HG03457 (cell line): ENCODE results near the gene DEFB116.
"Not testable (repeated sequence)": the region's sequence is repeated elsewhere in the genome, so short reads cannot be mapped to it uniquely, and the experiment has no call there.

Experiments
- ATAC-seq: cut with Tn5 transposase; IDR thresholded peaks from one replicate; pipeline ENCODE4 v1.9.1; 2021; ENCODE audit warnings: moderate number of reproducible peaks; ENCODE audit not compliant: unreplicated experiment

Gene DEFB116, protein sequence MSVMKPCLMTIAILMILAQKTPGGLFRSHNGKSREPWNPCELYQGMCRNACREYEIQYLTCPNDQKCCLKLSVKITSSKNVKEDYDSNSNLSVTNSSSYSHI

GRCh38 chr20:31308535-31309162 lies at the start of gene DEFB116:
DEFB116 (minus strand) TSS chr20:31308585; CDS start chr20:31308585, 0 bp downstream.
- ATAC-seq: no peak

- ATAC-seq: no peak
Measured at GRCh38 chr20:31355981-31356380, 47.6 kb upstream of the DEFB116 start.

DNA sequence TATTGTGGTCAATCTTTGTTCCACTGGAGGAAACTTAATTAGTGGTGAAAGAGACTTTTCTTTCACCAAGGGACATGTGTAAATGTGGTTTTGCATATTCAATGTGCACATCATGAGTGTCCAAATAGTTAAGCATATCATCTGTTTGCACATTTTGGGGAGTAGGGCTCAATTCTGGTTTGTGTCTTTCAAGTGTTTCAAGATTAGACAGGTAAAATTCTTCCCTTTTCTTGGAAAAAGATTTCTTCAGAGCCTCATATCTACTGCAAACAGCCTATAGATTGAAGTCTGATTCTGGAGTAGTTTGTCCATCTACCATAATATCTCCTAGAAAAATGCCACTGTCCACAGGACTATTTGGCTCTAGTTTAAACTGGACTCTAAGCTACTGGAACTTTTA lies 33.1 kb upstream of the DEFB116 start:
- ATAC-seq: no peak

DNA sequence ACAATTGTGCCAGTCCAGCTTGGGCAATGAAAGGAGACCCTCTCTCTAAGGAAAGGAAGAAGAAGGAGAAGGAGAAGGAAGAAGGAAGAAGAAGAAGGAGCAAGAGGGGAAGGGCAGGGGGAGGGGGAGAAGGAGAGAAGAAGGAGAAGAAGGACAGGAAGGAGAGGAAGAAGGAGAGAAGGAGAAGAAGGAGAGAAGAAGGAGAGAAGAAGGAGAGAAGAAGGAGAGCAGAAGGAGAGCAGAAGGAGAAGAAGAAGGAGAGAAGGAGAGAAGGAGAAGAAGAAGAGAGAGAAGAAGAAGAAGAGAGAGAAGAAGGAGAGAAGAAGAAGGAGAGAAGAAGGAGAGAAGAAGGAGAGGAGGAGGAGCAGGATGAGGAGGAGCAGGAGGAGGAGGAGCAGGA lies 22.5 kb upstream of the DEFB116 start:
- ATAC-seq: no peak

- no peak for ATAC-seq
Measured at GRCh38 chr20:31322504-31322903, 14.1 kb upstream of the DEFB116 start.

- ATAC-seq: not testable (repeated sequence)
Measured at GRCh38 chr20:31284964-31285363, 23.4 kb downstream of the DEFB116 start.

- ATAC-seq: no peak
Measured at GRCh38 chr20:31278178-31278577, 30.2 kb downstream of the DEFB116 start.

DNA sequence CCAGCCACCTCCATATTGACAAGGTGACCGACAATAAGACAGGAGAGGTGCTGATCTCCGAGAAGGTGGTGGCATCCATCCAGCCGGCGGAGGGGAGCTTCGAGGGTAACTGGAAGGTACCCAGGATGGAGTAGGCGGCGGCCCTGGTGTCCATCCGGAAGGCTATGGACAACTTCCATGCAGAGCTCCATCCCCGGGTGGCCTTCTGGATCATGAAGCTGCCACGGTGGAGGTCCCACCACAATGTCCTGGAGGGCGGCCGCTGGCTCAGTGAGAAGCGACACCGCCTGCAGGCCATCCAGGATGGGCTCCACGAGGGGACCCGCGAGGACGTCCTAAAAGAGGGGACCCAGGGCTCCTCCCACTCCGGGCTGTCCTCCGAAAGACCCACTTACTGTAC lies 33.9 kb downstream of the DEFB116 start:
- no peak for ATAC-seq

DNA sequence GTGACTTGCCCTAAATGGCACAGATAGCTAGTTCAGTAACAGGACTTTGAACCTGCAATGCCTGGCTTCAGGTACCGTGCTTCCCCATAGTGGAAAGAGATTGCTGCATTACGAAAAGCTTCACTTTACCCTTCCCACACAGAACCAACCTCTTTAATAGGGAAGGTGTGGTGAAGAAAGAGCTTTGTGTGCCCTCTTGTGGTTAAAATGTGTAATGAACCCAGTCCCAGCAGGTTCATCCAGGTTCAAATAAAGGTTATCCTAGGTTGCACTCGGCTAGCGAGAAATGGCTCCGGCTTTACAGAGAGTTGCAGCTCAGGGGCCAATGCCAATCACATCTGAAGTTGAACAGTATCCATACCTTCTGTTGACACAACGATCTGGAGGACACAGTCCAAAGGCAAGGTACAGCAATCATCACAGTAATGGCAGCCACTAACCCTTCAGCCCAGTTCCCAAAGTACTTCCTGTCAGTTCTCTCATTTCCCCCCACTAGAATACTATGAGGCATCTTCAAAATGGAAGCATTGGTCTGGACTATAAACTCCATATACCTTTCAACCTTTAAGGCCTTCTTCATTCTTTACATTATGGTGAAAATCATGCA lies 48.0 kb downstream of the DEFB116 start:
- ATAC-seq: no peak

DNA sequence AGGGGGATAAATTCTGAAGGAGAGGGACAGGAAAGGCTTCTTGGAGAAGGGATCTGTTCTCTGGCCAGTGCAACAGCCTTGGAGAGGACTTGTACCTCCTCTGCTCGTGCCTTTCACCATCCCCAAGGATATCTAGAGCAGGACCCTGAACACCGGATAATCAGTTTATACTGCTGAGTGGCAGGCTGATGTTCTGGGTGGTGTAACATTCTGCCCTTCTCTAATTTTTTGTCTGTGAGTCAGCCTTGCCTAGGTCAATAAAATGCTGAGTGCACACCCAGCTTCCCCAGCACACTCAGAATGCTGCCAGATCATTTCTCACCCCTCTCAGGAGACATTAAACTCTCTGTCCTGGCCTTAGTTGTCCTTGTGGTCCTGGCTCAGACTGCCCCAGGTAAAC lies 51.0 kb downstream of the DEFB116 start, which contains the start of gene DEFB115:
DEFB115 (plus strand) TSS at position 301 of the 400 bp plus-strand sequence; CDS start at position 301, 0 bp downstream.
- ATAC-seq: no peak

DNA sequence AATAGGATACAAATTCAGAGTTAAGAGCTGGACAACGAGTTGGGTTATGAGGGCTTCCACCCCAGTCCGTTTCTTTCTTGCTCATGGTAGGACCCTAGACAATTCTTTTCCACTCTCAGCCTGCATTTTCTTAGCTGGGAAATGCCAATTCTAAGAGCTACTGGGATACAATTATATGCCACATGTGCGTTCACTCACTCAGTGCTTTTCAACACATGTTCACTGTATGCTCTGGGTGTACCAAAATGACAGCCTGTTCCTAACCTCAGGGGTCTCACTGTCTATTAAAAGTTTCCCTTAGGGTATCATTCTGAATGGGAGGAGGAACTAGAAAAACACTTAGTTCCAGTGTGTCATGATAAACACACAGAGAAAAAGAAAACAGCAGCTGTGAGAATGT lies 51.4 kb downstream of the DEFB116 start:
- ATAC-seq: no peak
